ENCODE measurements around the gene GIT1.

GRCh38 chr17:29615048-29615385, 25.6 kb upstream of the GIT1 start:
- TF ChIP-seq CTCF (IDR thresholded peaks at IDR 0.05; ENCODE audit: insufficient read depth, low read length) (no peak), REST (IDR thresholded peaks at IDR 0.05; ENCODE audit: insufficient replicate concordance, low read depth) (no peak), GABPA (IDR thresholded peaks at IDR 0.05; ENCODE audit: low read depth) (no peak)
